ENCODE data around the gene TMED4. TPM values are rescaled to one million over a fixed set of nuclear protein-coding genes. Genes with fewer than 3 reads are reported as not detected.
A peak's percentile ranks its signal among the peaks of the same experiment; 100 is the strongest.

The TMED4 gene
- 52.3 TPM for polyA plus RNA-seq (2013, experiment 1 of 2)
- polyA plus RNA-seq (2013, experiment 2 of 2) = 54.0 TPM

- Histone ChIP-seq H2BK12ac (ENCODE audit: low read length in 2 of 2) (no peak within 1 kb of the TSS), H2AFZ (ENCODE audit: low read depth, low read length) (peak within 1 kb of the TSS; percentile 71), H2AK5ac (ENCODE audit: low read length, severe bottlenecking) (peak within 1 kb of the TSS; percentile 74), H3K27ac (ENCODE audit: low read length, poor library complexity, severe bottlenecking) (peak within 1 kb of the TSS; percentile 92), H3K4me2 (ENCODE audit: low read length, poor library complexity, severe bottlenecking) (peak within 1 kb of the TSS; percentile 79), H2BK120ac (ENCODE audit: low read depth, low read length) (peak within 1 kb of the TSS; percentile 6), H2BK5ac (ENCODE audit: low read depth, low read length, poor library complexity, severe bottlenecking) (no peak within 1 kb of the TSS), H2BK15ac (ENCODE audit: low read depth, poor library complexity, severe bottlenecking) (peak within 1 kb of the TSS; percentile 54), H3K9ac (ENCODE audit: low read length) (peak within 1 kb of the TSS; percentile 99), H3K23ac (ENCODE audit: low read length in 2 of 2) (peak within 1 kb of the TSS in 1 of 2 experiments; percentile 27), H3K18ac (ENCODE audit: low read depth in 1 of 2, low read length in 2 of 2) (peak within 1 kb of the TSS; percentile 69 to 93), H3K79me1 (replicated peaks; ENCODE audit: low read length, poor library complexity, severe bottlenecking) (peaks cover 18% of the 10 kb centered on the region), H4K8ac (ENCODE audit: low read length) (peak within 1 kb of the TSS; percentile 93), H3K9me3 (ENCODE audit: control insufficient read depth, low read length) (no peaks in the 10 kb centered on the region), H4K91ac (ENCODE audit: low read length) (peak within 1 kb of the TSS; percentile 87), H3K4ac (ENCODE audit: low read depth in 1 of 2, low read length in 2 of 2) (peak within 1 kb of the TSS; percentile 78 to 88), H3K36me3 (ENCODE audit: control insufficient read depth in 1 of 2, insufficient read depth in 2 of 2, low read depth in 1 of 2, low read length in 2 of 2) (peaks cover 20 to 34% of the 10 kb centered on the region in 2 experiments), H3K14ac (ENCODE audit: low read length in 2 of 2) (peak within 1 kb of the TSS in 1 of 2 experiments; percentile 91), H3K4me3 (ENCODE audit: insufficient read depth in 1 of 2, low read depth in 1 of 2, low read length in 2 of 2) (peak within 1 kb of the TSS; percentile 78 to 96), H3K4me1 (ENCODE audit: control insufficient read depth, insufficient read depth, low read depth, low read length) (peaks cover 11% of the 10 kb centered on the region), H3K27me3 (ENCODE audit: control insufficient read depth in 1 of 2, insufficient read depth in 1 of 2, low read length in 2 of 2) (no peaks in the 10 kb centered on the region)
- peak; percentile 98 for DNase-seq
- WGBS = under 1% methylated on average over 71 of the region's 71 CpGs
These were observed at the start of gene TMED4 for GRCh38 chr7:44581879-44582603. TMED4 (minus strand) TSS chr7:44582231; CDS start chr7:44582206, 25 bp downstream.

- H3K9ac ChIP-seq (ENCODE audit: low read length) = no peak overlapping the region
- H2BK120ac ChIP-seq (ENCODE audit: low read depth, low read length) = no peak overlapping the region
- WGBS = 48% methylated on average over 4 of the region's 6 CpGs
These were observed 49.6 kb upstream of the TMED4 start for GRCh38 chr7:44631458-44632115.

GRCh38 chr7:44630792-44631457 lies 48.9 kb upstream of the TMED4 start:
- Histone ChIP-seq H3K4me2 (ENCODE audit: low read length, poor library complexity, severe bottlenecking) (peak overlapping the region; percentile 10), H3K4me1 (ENCODE audit: control insufficient read depth, insufficient read depth, low read depth, low read length) (peaks cover 28% of the 10 kb centered on the region), H3K18ac (ENCODE audit: low read depth in 1 of 2, low read length in 2 of 2) (no peak overlapping the region), H2BK5ac (ENCODE audit: low read depth, low read length, poor library complexity, severe bottlenecking) (peak overlapping the region; percentile 35), H3K4ac (ENCODE audit: low read depth in 1 of 2, low read length in 2 of 2) (peak overlapping the region in 1 of 2 experiments; percentile 53), H2AK5ac (ENCODE audit: low read length, severe bottlenecking) (peak overlapping the region; percentile 1), H3K23ac (ENCODE audit: low read length in 2 of 2) (no peak overlapping the region), H3K27me3 (ENCODE audit: control insufficient read depth in 1 of 2, insufficient read depth in 1 of 2, low read length in 2 of 2) (no peaks in the 10 kb centered on the region), H3K79me1 (replicated peaks; ENCODE audit: low read length, poor library complexity, severe bottlenecking) (peaks cover 25% of the 10 kb centered on the region), H2BK120ac (ENCODE audit: low read depth, low read length) (no peak overlapping the region), H3K9me3 (ENCODE audit: control insufficient read depth, low read length) (no peaks in the 10 kb centered on the region), H4K8ac (ENCODE audit: low read length) (peak overlapping the region; percentile 45), H4K91ac (ENCODE audit: low read length) (no peak overlapping the region), H2AFZ (ENCODE audit: low read depth, low read length) (no peak overlapping the region), H2BK12ac (ENCODE audit: low read length in 2 of 2) (no peak overlapping the region), H3K27ac (ENCODE audit: low read length, poor library complexity, severe bottlenecking) (peak overlapping the region; percentile 53), H2BK15ac (ENCODE audit: low read depth, poor library complexity, severe bottlenecking) (no peak overlapping the region), H3K14ac (ENCODE audit: low read length in 2 of 2) (no peak overlapping the region), H3K4me3 (ENCODE audit: insufficient read depth in 1 of 2, low read depth in 1 of 2, low read length in 2 of 2) (no peak overlapping the region), H3K36me3 (ENCODE audit: control insufficient read depth in 1 of 2, insufficient read depth in 2 of 2, low read depth in 1 of 2, low read length in 2 of 2) (peaks cover 14 to 33% of the 10 kb centered on the region in 2 experiments), H3K9ac (ENCODE audit: low read length) (no peak overlapping the region)
- 92% methylated on average over 8 of the region's 11 CpGs for WGBS
- no peak for DNase-seq

More at GRCh38 chr7:44631458-44632115, 49.6 kb upstream of the TMED4 start:
- peak overlapping the region; percentile 14 to 58 for H3K18ac ChIP-seq (ENCODE audit: low read depth in 1 of 2, low read length in 2 of 2)
- H3K27ac ChIP-seq (ENCODE audit: low read length, poor library complexity, severe bottlenecking) = peak overlapping the region; percentile 53
- peak; percentile 75 for DNase-seq
- H2BK12ac ChIP-seq (ENCODE audit: low read length in 2 of 2) = peak overlapping the region in 1 of 2 experiments; percentile 4
- H3K9me3 ChIP-seq (ENCODE audit: control insufficient read depth, low read length) = no peaks in the 10 kb centered on the region
- H3K36me3 ChIP-seq (ENCODE audit: control insufficient read depth in 1 of 2, insufficient read depth in 2 of 2, low read depth in 1 of 2, low read length in 2 of 2) = peaks cover 9 to 27% of the 10 kb centered on the region in 2 experiments
- no peak overlapping the region for H2BK5ac ChIP-seq (ENCODE audit: low read depth, low read length, poor library complexity, severe bottlenecking)
- no peak overlapping the region for H3K4me2 ChIP-seq (ENCODE audit: low read length, poor library complexity, severe bottlenecking)
- H3K4ac ChIP-seq (ENCODE audit: low read depth in 1 of 2, low read length in 2 of 2) = peak overlapping the region in 1 of 2 experiments; percentile 34
- no peak overlapping the region for H3K23ac ChIP-seq (ENCODE audit: low read length in 2 of 2)
- H3K4me3 ChIP-seq (ENCODE audit: insufficient read depth in 1 of 2, low read depth in 1 of 2, low read length in 2 of 2) = no peak overlapping the region
- H4K8ac ChIP-seq (ENCODE audit: low read length) = no peak overlapping the region
- H3K14ac ChIP-seq (ENCODE audit: low read length in 2 of 2) = no peak overlapping the region
- H3K4me1 ChIP-seq (ENCODE audit: control insufficient read depth, insufficient read depth, low read depth, low read length) = peaks cover 27% of the 10 kb centered on the region
- peak overlapping the region; percentile 14 for H4K91ac ChIP-seq (ENCODE audit: low read length)
- no peak overlapping the region for H2AFZ ChIP-seq (ENCODE audit: low read depth, low read length)
- peaks cover 26% of the 10 kb centered on the region for H3K79me1 ChIP-seq (replicated peaks; ENCODE audit: low read length, poor library complexity, severe bottlenecking)
- no peak overlapping the region for H2AK5ac ChIP-seq (ENCODE audit: low read length, severe bottlenecking)
- H3K27me3 ChIP-seq (ENCODE audit: control insufficient read depth in 1 of 2, insufficient read depth in 1 of 2, low read length in 2 of 2) = no peaks in the 10 kb centered on the region
- no peak overlapping the region for H2BK15ac ChIP-seq (ENCODE audit: low read depth, poor library complexity, severe bottlenecking)

Data from mesenchymal stem cell (in vitro differentiated cells and primary cell).